ENCODE data around the gene FGD2. TPM values are rescaled to one million over a fixed set of nuclear protein-coding genes. Genes with fewer than 3 reads are reported as not detected.

Gene FGD2
- total RNA-seq, 2 donors from 2014 or later, result not detected

- Mint-ChIP-seq H3K4me1 (no peaks in the 10 kb centered on the region), H3K27me3 (ENCODE audit: insufficient read depth) (no peaks in the 10 kb centered on the region), H3K27ac (no peak overlapping the region), H3K9me3 (no peaks in the 10 kb centered on the region), H3K4me3 (no peak overlapping the region), H3K36me3 (ENCODE audit: low read depth) (peaks cover 84% of the 10 kb centered on the region)
- peak; percentile 42 for DNase-seq
- Histone ChIP-seq H3K4me1 (ENCODE audit: control insufficient read depth, insufficient read depth, low read length) (no peaks in the 10 kb centered on the region), H3K27ac (ENCODE audit: low read depth, low read length) (no peak overlapping the region), H3K9ac (ENCODE audit: extremely low read depth, low read length, poor library complexity, severe bottlenecking) (no peak overlapping the region), H3K36me3 (ENCODE audit: control insufficient read depth, insufficient read depth, low read length) (peaks cover 87% of the 10 kb centered on the region), H3K4me3 (ENCODE audit: low read length) (no peak overlapping the region), H3K27me3 (ENCODE audit: control insufficient read depth, insufficient read depth, low read length, poor library complexity, severe bottlenecking) (no peaks in the 10 kb centered on the region), H3K9me3 (ENCODE audit: control insufficient read depth, low read length) (no peaks in the 10 kb centered on the region)
- 97 to 99% methylated on average over 10 to 17 of the region's 17 CpGs for WGBS, 2 experiments (ENCODE audit: insufficient coverage in 1 of 2, insufficient read length in 1 of 2)
- TF ChIP-seq, protein P1, sequence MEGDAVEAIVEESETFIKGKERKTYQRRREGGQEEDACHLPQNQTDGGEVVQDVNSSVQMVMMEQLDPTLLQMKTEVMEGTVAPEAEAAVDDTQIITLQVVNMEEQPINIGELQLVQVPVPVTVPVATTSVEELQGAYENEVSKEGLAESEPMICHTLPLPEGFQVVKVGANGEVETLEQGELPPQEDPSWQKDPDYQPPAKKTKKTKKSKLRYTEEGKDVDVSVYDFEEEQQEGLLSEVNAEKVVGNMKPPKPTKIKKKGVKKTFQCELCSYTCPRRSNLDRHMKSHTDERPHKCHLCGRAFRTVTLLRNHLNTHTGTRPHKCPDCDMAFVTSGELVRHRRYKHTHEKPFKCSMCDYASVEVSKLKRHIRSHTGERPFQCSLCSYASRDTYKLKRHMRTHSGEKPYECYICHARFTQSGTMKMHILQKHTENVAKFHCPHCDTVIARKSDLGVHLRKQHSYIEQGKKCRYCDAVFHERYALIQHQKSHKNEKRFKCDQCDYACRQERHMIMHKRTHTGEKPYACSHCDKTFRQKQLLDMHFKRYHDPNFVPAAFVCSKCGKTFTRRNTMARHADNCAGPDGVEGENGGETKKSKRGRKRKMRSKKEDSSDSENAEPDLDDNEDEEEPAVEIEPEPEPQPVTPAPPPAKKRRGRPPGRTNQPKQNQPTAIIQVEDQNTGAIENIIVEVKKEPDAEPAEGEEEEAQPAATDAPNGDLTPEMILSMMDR (conservative IDR thresholded peaks at IDR 0.05), result no peak
Measured at GRCh38 chr6:36969988-36970891, 35.2 kb upstream of the FGD2 start.

DNA sequence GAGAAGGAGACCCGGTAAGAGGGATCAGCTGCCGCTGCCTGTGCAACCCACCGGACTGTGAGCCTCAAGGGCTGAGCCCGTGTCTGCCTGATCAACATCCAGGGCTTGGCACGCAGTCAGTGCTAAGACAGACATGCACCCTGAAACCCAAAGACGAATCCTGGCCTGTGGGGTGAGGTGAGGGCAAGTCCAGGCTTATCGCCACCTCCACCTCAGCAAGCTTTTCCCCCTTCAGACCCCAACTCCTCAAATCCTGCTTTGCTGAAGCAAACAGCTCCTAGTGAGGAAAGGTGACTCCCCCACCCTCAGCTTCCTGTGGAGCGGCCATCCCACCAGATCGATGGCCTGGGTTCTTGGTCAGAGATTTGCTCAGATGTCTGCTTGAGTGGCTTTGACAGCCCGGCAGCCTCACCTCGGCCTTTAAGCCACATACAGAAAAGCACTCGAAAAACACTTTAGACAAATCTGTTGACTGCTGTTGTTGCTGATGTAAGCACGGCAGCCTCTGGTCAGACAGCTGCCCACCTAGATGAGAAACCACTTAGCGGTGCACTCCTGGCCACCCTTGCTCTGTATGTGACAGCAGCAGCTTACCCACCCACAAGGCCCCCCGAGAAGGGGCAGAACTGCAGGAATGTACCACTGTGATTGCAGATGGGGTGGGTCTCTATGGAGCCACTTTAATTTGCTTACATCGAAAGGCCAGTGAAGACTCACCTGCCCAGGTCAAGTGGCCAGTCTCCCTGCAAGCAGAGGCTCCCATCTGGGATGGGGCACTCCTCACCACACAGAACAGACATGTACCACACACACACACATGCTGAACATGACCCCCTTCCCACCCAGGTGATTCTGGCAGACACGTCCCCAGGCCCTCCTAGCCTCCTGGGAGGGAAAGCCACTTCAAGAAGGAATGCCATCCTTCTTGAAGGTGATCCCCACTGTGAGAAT lies 34.3 kb upstream of the FGD2 start:
- Histone ChIP-seq H3K9ac (ENCODE audit: extremely low read depth, low read length, poor library complexity, severe bottlenecking) (no peak overlapping the region), H3K36me3 (ENCODE audit: control insufficient read depth, insufficient read depth, low read length) (peaks cover 97% of the 10 kb centered on the region)
- WGBS, 2 experiments (ENCODE audit: insufficient coverage in 1 of 2, insufficient read length in 1 of 2), result 85 to 91% methylated on average over 12 to 17 of the region's 17 CpGs

More for the DNA sequence above, 34.3 kb upstream of the FGD2 start:
- Histone ChIP-seq H3K27me3 (ENCODE audit: control insufficient read depth, insufficient read depth, low read length, poor library complexity, severe bottlenecking) (no peaks in the 10 kb centered on the region), H3K4me3 (ENCODE audit: low read length) (no peak overlapping the region), H3K9me3 (ENCODE audit: control insufficient read depth, low read length) (no peaks in the 10 kb centered on the region), H3K4me1 (ENCODE audit: control insufficient read depth, insufficient read depth, low read length) (no peaks in the 10 kb centered on the region), H3K27ac (ENCODE audit: low read depth, low read length) (peak overlapping the region; percentile 2)
- no peaks in the 10 kb centered on the region for H3K4me1 Mint-ChIP-seq
- no peak overlapping the region for H3K4me3 Mint-ChIP-seq
- no peak for DNase-seq
- no peaks in the 10 kb centered on the region for H3K27me3 Mint-ChIP-seq (ENCODE audit: insufficient read depth)
- peak overlapping the region; percentile 77 for H3K27ac Mint-ChIP-seq
- H3K9me3 Mint-ChIP-seq, result no peaks in the 10 kb centered on the region
- H3K36me3 Mint-ChIP-seq (ENCODE audit: low read depth), result peaks cover 87% of the 10 kb centered on the region
- TF ChIP-seq, protein P1 (conservative IDR thresholded peaks at IDR 0.05), result no peak

Data from endodermal cell (in vitro differentiated cells).